Hepatocyte (in vitro differentiated cells): ENCODE data around the gene RBFOX2.

Source experiments
- CTCF ChIP-seq: fragments of 200-600 bp; sonication (generic); IDR thresholded peaks from 2 replicates; pipeline ENCODE4 v1.5.1; 2016; ENCODE audit warnings: antibody characterized with exemption, mild to moderate bottlenecking; ENCODE audit not compliant: poor library complexity
- EZH2 ChIP-seq: fragments of 200-600 bp; sonication (generic); IDR thresholded peaks from 2 replicates; pipeline ENCODE4 v1.6.1; 2016; ENCODE audit warnings: antibody characterized with exemption, mild to moderate bottlenecking, borderline replicate concordance

- TF ChIP-seq CTCF (no peak), EZH2 (no peak)
These were observed 142.3 kb downstream of the RBFOX2 start for GRCh38 chr22:35886309-35886708.
